Lung (tissue), 12 donors: ENCODE measurements around the gene NRP2. TPM values are rescaled to one million over a fixed set of nuclear protein-coding genes. Genes with fewer than 3 reads are reported as not detected.

Experiments used
- ATAC-seq: fragments of 200-7000 bp; cut with Tn5 transposase; one replicate; pipeline ENCODE4 v1.9.1; 2020; ENCODE audit warnings: moderate number of reproducible peaks; ENCODE audit not compliant: insufficient read depth, low FRiP score
- DNase-seq, 3 donors: peaks; one replicate each; pipeline ENCODE4 v3.0.0-alpha.2; 2013 to 2017
- H3K27ac ChIP-seq, 2 donors: one replicate each; pipeline ENCODE4 v1.5.1; 2013; ENCODE audit warnings: mild to moderate bottlenecking in 2 of 2, moderate library complexity in 2 of 2, control low read depth in 1 of 2, inconsistent platforms in 1 of 2, low read depth in 1 of 2, low read length in 1 of 2
- H3K27me3 ChIP-seq, 3 donors: one replicate each; pipeline ENCODE4 v1.5.1; 2013; ENCODE audit warnings: low read length in 2 of 3; ENCODE audit not compliant: control insufficient read depth in 3 of 3, insufficient read depth in 3 of 3
- H3K36me3 ChIP-seq, 4 donors: one replicate each; pipeline ENCODE4 v1.5.1; 2013; ENCODE audit warnings: low read length in 4 of 4, mild to moderate bottlenecking in 1 of 4, moderate library complexity in 1 of 4; ENCODE audit not compliant: control insufficient read depth in 4 of 4, insufficient read depth in 4 of 4
- H3K4me1 ChIP-seq, 5 donors: one replicate each; pipeline ENCODE4 v1.5.1; 2013; ENCODE audit warnings: low read length in 5 of 5, mild to moderate bottlenecking in 2 of 5, moderate library complexity in 1 of 5; ENCODE audit not compliant: control insufficient read depth in 5 of 5, insufficient read depth in 5 of 5
- H3K4me3 ChIP-seq: one replicate; pipeline ENCODE4 v1.5.1; 2013; ENCODE audit warnings: mild to moderate bottlenecking, control low read depth, moderate library complexity
- H3K9ac ChIP-seq, 2 donors: one replicate each; pipeline ENCODE4 v1.5.1; 2013; ENCODE audit warnings: low read length in 2 of 2, control low read depth in 1 of 2; ENCODE audit not compliant: insufficient read depth in 1 of 2
- H3K9me3 ChIP-seq, 4 donors: one replicate each; pipeline ENCODE4 v1.5.1; 2013; ENCODE audit warnings: low read length in 3 of 4, mild to moderate bottlenecking in 1 of 4, moderate library complexity in 1 of 4; ENCODE audit not compliant: control insufficient read depth in 4 of 4, insufficient read depth in 3 of 4
- CTCF ChIP-seq: IDR thresholded peaks from 2 replicates; pipeline ENCODE4 v1.5.1; 2012; ENCODE audit warnings: mild to moderate bottlenecking; ENCODE audit errors: control extremely low read depth, extremely low read depth
- WGBS, 2 donors: extraction: QIAGEN DNeasy Blood & Tissue Kit; methylation state at CpG; one replicate each; pipeline ENCODE4 v1.1.7; 2013; 5-methylcytosine and 5-hydroxymethylcytosine counted together
- polyA plus RNA-seq, 2 donors: library from polyadenylated mRNA; stranded (reverse); fragments of 200-250 nt; gene quantifications; one replicate each; pipeline ENCODE4 v1.2.1, GENCODE V29; 2013
- total RNA-seq, 2 donors: library from RNA; depleted of rRNA in 1 of 2; stranded (reverse); fragments of >200 nt in 1 of 2; gene quantifications; one replicate each; pipeline ENCODE4 v1.2.1, GENCODE V29; 2014 to 2021
- donor health status: control.
- donor health status: control.
- donor health status: Bipolar disorder and iron deficiency.
- donor health status: healthy.
- donor health status: DM: yes; HTN: yes; CAD: no.

Gene NRP2
- total and polyA plus RNA-seq, 4 donors: 20.4 to 125 (median 63.2) TPM

GRCh38 chr2:205748639-205749038 lies 66.3 kb downstream of the NRP2 start:
- Histone ChIP-seq H3K36me3 (peaks cover 0 to 49% (median 27%) of the 10 kb centered on the region in 4 donors), H3K4me1 (peaks cover 0 to 10% (median 0%) of the 10 kb centered on the region in 5 donors), H3K4me3 (no peak overlapping the region), H3K9me3 (no peaks in the 10 kb centered on the region), H3K27ac (no peak overlapping the region), H3K9ac (no peak overlapping the region), H3K27me3 (no peaks in the 10 kb centered on the region)
- ATAC-seq (no peak), DNase-seq (no peak)
- 80 to 89% methylated on average over 2 of the region's 2 CpGs for WGBS, 2 donors
- no peak for TF ChIP-seq CTCF

GRCh38 chr2:205749078-205749477 lies 66.8 kb downstream of the NRP2 start:
- no peak for TF ChIP-seq CTCF
- Histone ChIP-seq H3K27me3 (no peaks in the 10 kb centered on the region), H3K9me3 (no peaks in the 10 kb centered on the region), H3K36me3 (peaks cover 0 to 49% (median 26%) of the 10 kb centered on the region in 4 donors), H3K4me1 (peaks cover 0 to 10% (median 0%) of the 10 kb centered on the region in 5 donors), H3K9ac (no peak overlapping the region), H3K4me3 (no peak overlapping the region), H3K27ac (no peak overlapping the region)
- ATAC-seq (no peak), DNase-seq (no peak)
- WGBS, 2 donors: 80 to 84% methylated on average over 6 of the region's 6 CpGs

GRCh38 chr2:205750797-205751196 lies 68.5 kb downstream of the NRP2 start:
- Histone ChIP-seq H3K9me3 (no peaks in the 10 kb centered on the region), H3K4me3 (no peak overlapping the region), H3K36me3 (peaks cover 0 to 39% (median 24%) of the 10 kb centered on the region in 4 donors), H3K27me3 (no peaks in the 10 kb centered on the region), H3K4me1 (peaks cover 0 to 21% (median 5%) of the 10 kb centered on the region in 5 donors), H3K9ac (no peak overlapping the region), H3K27ac (no peak overlapping the region)
- peak in 1 of 3 donors; percentile 44 for DNase-seq
- no peak for ATAC-seq
- TF ChIP-seq CTCF: no peak
- 81 to 82% methylated on average over 3 of the region's 3 CpGs for WGBS, 2 donors

GRCh38 chr2:205751569-205752031 lies 69.3 kb downstream of the NRP2 start:
- no peak for TF ChIP-seq CTCF
- Histone ChIP-seq H3K9ac (no peak overlapping the region), H3K4me1 (peaks cover 0 to 24% (median 5%) of the 10 kb centered on the region in 5 donors), H3K4me3 (no peak overlapping the region), H3K36me3 (peaks cover 0 to 33% (median 23%) of the 10 kb centered on the region in 4 donors), H3K27me3 (no peaks in the 10 kb centered on the region), H3K27ac (peak overlapping the region in 1 of 2 donors; percentile 19), H3K9me3 (no peaks in the 10 kb centered on the region)
- ATAC-seq (no peak), DNase-seq (no peak)
- 75 to 80% methylated on average over 5 of the region's 5 CpGs for WGBS, 2 donors
